Mesodermal cell (in vitro differentiated cells): ENCODE results near the gene RAMP3.

ENCODE experiments used
- H3K27ac ChIP-seq: 2 replicates; pipeline ENCODE4 v1.7.0; 2013; ENCODE audit warnings: mild to moderate bottlenecking, low read depth, low read length, moderate library complexity; ENCODE audit not compliant: severe bottlenecking
- H3K36me3 ChIP-seq: 2 replicates; pipeline ENCODE4 v1.7.1; 2013; ENCODE audit warnings: mild to moderate bottlenecking, low read length, moderate library complexity; ENCODE audit not compliant: control insufficient read depth, insufficient read depth
- H3K4me1 ChIP-seq: one replicate; pipeline ENCODE4 v1.7.1; 2013; ENCODE audit warnings: mild to moderate bottlenecking, low read length; ENCODE audit not compliant: insufficient read depth, control insufficient read depth, poor library complexity, severe bottlenecking
- H3K4me3 ChIP-seq: 2 replicates; pipeline ENCODE4 v1.7.0; 2013; ENCODE audit warnings: low read length, control low read depth, mild to moderate bottlenecking; ENCODE audit not compliant: insufficient read depth, poor library complexity, severe bottlenecking; ENCODE audit errors: extremely low read depth
- H3K9me3 ChIP-seq: 2 replicates; pipeline ENCODE4 v1.7.1; 2013; ENCODE audit warnings: mild to moderate bottlenecking, low read length, moderate library complexity; ENCODE audit not compliant: control insufficient read depth
- WGBS, 2 experiments: methylation state at CpG; one replicate each; pipeline ENCODE4 v1.1.5; 2013; ENCODE audit warnings: missing lambda C conversion rate in 2 of 2; ENCODE audit not compliant: insufficient coverage in 2 of 2; 5-methylcytosine and 5-hydroxymethylcytosine counted together

RAMP3 gene

GRCh38 chr7:45215601-45216062, 58.0 kb downstream of the RAMP3 start:
- Histone ChIP-seq H3K9me3 (no peaks in the 10 kb centered on the region), H3K36me3 (no peaks in the 10 kb centered on the region), H3K27ac (no peak overlapping the region), H3K4me1 (no peaks in the 10 kb centered on the region), H3K4me3 (no peak overlapping the region)
- WGBS, 2 experiments, result 62 to 80% methylated on average over 1 to 4 of the region's 8 CpGs

- whole genome bisulfite sequencing, 2 experiments, result 73 to 89% methylated on average over 7 of the region's 7 CpGs
- H3K36me3 ChIP-seq, result no peaks in the 10 kb centered on the region
- no peaks in the 10 kb centered on the region for H3K4me1 ChIP-seq
- no peak overlapping the region for H3K27ac ChIP-seq
- H3K4me3 ChIP-seq, result no peak overlapping the region
- H3K9me3 ChIP-seq, result no peaks in the 10 kb centered on the region
These were observed 58.6 kb downstream of the RAMP3 start for GRCh38 chr7:45216181-45216580.

GRCh38 chr7:45216622-45217165, 59.1 kb downstream of the RAMP3 start:
- Histone ChIP-seq H3K27ac (no peak overlapping the region), H3K9me3 (no peaks in the 10 kb centered on the region), H3K4me1 (no peaks in the 10 kb centered on the region), H3K36me3 (no peaks in the 10 kb centered on the region), H3K4me3 (no peak overlapping the region)
- 79 to 86% methylated on average over 7 to 11 of the region's 11 CpGs for WGBS, 2 experiments

- no peaks in the 10 kb centered on the region for H3K4me1 ChIP-seq
- no peak overlapping the region for H3K27ac ChIP-seq
- WGBS, 2 experiments, result 19 to 57% methylated on average over 4 to 5 of the region's 6 CpGs
- no peaks in the 10 kb centered on the region for H3K36me3 ChIP-seq
- H3K4me3 ChIP-seq, result no peak overlapping the region
- H3K9me3 ChIP-seq, result no peaks in the 10 kb centered on the region
These were observed 59.8 kb downstream of the RAMP3 start for GRCh38 chr7:45217358-45217757.

GRCh38 chr7:45219130-45219529, 61.5 kb downstream of the RAMP3 start:
- Histone ChIP-seq H3K9me3 (no peaks in the 10 kb centered on the region), H3K36me3 (no peaks in the 10 kb centered on the region), H3K4me3 (no peak overlapping the region), H3K4me1 (no peaks in the 10 kb centered on the region), H3K27ac (no peak overlapping the region)
- WGBS, 2 experiments, result 92 to 93% methylated on average over 12 of the region's 12 CpGs

- 64% methylated on average over 7 of the region's 8 CpGs for WGBS, 2 experiments
- Histone ChIP-seq H3K36me3 (no peaks in the 10 kb centered on the region), H3K4me1 (no peaks in the 10 kb centered on the region), H3K9me3 (no peaks in the 10 kb centered on the region), H3K4me3 (no peak overlapping the region), H3K27ac (no peak overlapping the region)
These were observed 62.3 kb downstream of the RAMP3 start for GRCh38 chr7:45219801-45220435.

- no peaks in the 10 kb centered on the region for H3K9me3 ChIP-seq
- no peaks in the 10 kb centered on the region for H3K36me3 ChIP-seq
- no peak overlapping the region for H3K27ac ChIP-seq
- no peak overlapping the region for H3K4me3 ChIP-seq
- no peaks in the 10 kb centered on the region for H3K4me1 ChIP-seq
- WGBS, 2 experiments, result 86 to 97% methylated on average over 4 of the region's 11 CpGs
These were observed 63.4 kb downstream of the RAMP3 start for GRCh38 chr7:45220846-45221618.

GRCh38 chr7:45221896-45222604, 64.5 kb downstream of the RAMP3 start:
- Histone ChIP-seq H3K9me3 (no peaks in the 10 kb centered on the region), H3K4me3 (no peak overlapping the region), H3K36me3 (no peaks in the 10 kb centered on the region), H3K27ac (no peak overlapping the region), H3K4me1 (no peaks in the 10 kb centered on the region)
- 89 to 90% methylated on average over 7 of the region's 7 CpGs for WGBS, 2 experiments

- no peaks in the 10 kb centered on the region for H3K9me3 ChIP-seq
- no peaks in the 10 kb centered on the region for H3K36me3 ChIP-seq
- H3K4me1 ChIP-seq, result no peaks in the 10 kb centered on the region
- no peak overlapping the region for H3K4me3 ChIP-seq
- H3K27ac ChIP-seq, result no peak overlapping the region
These were observed 65.5 kb downstream of the RAMP3 start for GRCh38 chr7:45223078-45223477.

GRCh38 chr7:45223728-45224630, 66.4 kb downstream of the RAMP3 start:
- no peaks in the 10 kb centered on the region for H3K4me1 ChIP-seq
- H3K4me3 ChIP-seq, result no peak overlapping the region
- whole genome bisulfite sequencing, 2 experiments, result 85 to 91% methylated on average over 12 of the region's 13 CpGs
- no peaks in the 10 kb centered on the region for H3K9me3 ChIP-seq
- H3K36me3 ChIP-seq, result no peaks in the 10 kb centered on the region
- H3K27ac ChIP-seq, result no peak overlapping the region
